ENCODE data around the gene OPN1SW.

OPN1SW gene

GRCh38 chr7:128775744-128776474 is at the start of gene OPN1SW:
TSS of gene OPN1SW (minus strand) at chr7:128775794. CDS start at chr7:128775781, 13 bp downstream.
- DNase-seq: no peak

GRCh38 chr7:128821724-128822123 is 46.1 kb upstream of the OPN1SW start:
- DNase-seq: no peak

- DNase-seq: no peak
Measured at GRCh38 chr7:128818694-128819093, 43.1 kb upstream of the OPN1SW start.

GRCh38 chr7:128815289-128815942 is 39.8 kb upstream of the OPN1SW start:
- no peak for DNase-seq

GRCh38 chr7:128814499-128814898 is 38.9 kb upstream of the OPN1SW start:
- no peak for DNase-seq

GRCh38 chr7:128812514-128813168 is 37.0 kb upstream of the OPN1SW start:
- DNase-seq: no peak

- no peak for DNase-seq
Measured at GRCh38 chr7:128811631-128812430, 36.2 kb upstream of the OPN1SW start.

GRCh38 chr7:128810997-128811396 is 35.4 kb upstream of the OPN1SW start:
- no peak for DNase-seq

- DNase-seq: no peak
Measured at GRCh38 chr7:128810473-128810872, 34.9 kb upstream of the OPN1SW start.

- no peak for DNase-seq
Measured at GRCh38 chr7:128809363-128809762, 33.8 kb upstream of the OPN1SW start.

- no peak for DNase-seq
Measured at GRCh38 chr7:128807191-128807590, 31.6 kb upstream of the OPN1SW start.

GRCh38 chr7:128805225-128805624 is 29.6 kb upstream of the OPN1SW start:
- no peak for DNase-seq

- no peak for DNase-seq
Measured at GRCh38 chr7:128804484-128804883, 28.9 kb upstream of the OPN1SW start.

GRCh38 chr7:128801667-128802418 is 26.2 kb upstream of the OPN1SW start:
- DNase-seq: no peak

GRCh38 chr7:128801003-128801402 is 25.4 kb upstream of the OPN1SW start:
- DNase-seq: no peak

- no peak for DNase-seq
Measured at GRCh38 chr7:128800567-128800966, 25.0 kb upstream of the OPN1SW start.

GRCh38 chr7:128799451-128799850 is 23.9 kb upstream of the OPN1SW start:
- DNase-seq: no peak

- DNase-seq: no peak
Measured at GRCh38 chr7:128796327-128796726, 20.7 kb upstream of the OPN1SW start.

- no peak for DNase-seq
Measured at GRCh38 chr7:128795129-128795528, 19.5 kb upstream of the OPN1SW start.

- no peak for DNase-seq
Measured at GRCh38 chr7:128794436-128794835, 18.8 kb upstream of the OPN1SW start.

- DNase-seq: no peak
Measured at GRCh38 chr7:128794020-128794419, 18.4 kb upstream of the OPN1SW start.

GRCh38 chr7:128793181-128793547 is 17.6 kb upstream of the OPN1SW start:
- DNase-seq: no peak
